ENCODE measurements around the gene S1PR4. TPM values are rescaled to one million over a fixed set of nuclear protein-coding genes. Genes with fewer than 3 reads are reported as not detected.

S1PR4 gene
- total RNA-seq, 2 donors from 2014 or later = not detected

DNA sequence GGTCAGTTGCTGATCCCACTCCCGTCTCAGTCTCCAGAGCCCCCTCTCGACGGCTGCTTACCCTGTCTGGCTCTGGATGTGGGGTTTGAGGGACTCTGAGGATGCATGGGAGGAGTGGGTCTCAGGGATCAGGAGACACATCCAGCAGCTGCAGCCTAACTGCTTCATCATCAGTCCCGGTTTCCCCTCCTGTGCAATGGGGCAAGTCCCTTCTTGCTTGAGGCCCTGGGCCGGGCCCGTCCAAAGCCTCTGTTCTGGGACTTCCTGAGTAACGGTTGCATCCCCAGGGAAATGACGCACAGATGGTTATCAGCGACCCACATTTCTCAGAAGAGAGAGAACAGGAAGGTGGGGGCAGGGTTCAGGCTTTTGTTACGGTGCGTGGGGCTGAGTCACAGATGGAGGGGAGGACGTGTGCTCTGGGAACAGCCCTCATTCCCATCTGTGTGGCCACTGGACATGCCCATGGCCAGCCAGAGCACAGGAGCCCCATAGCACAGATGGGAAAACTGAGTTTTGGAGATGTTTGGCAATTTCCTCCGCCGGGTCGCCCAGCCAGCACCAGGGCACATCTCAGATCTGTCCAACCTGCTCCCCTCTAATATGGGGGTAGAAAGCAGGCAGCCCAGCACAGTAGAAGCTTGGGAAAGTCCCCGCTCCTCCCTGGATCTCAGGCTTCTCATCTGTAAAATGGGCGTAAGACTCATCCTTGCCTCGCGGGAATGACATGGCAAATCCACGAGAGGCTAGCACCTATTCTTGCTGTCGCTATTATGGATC is 23.4 kb upstream of the S1PR4 start:
- peaks cover 3% of the 10 kb centered on the region for H3K9me3 Mint-ChIP-seq

DNA sequence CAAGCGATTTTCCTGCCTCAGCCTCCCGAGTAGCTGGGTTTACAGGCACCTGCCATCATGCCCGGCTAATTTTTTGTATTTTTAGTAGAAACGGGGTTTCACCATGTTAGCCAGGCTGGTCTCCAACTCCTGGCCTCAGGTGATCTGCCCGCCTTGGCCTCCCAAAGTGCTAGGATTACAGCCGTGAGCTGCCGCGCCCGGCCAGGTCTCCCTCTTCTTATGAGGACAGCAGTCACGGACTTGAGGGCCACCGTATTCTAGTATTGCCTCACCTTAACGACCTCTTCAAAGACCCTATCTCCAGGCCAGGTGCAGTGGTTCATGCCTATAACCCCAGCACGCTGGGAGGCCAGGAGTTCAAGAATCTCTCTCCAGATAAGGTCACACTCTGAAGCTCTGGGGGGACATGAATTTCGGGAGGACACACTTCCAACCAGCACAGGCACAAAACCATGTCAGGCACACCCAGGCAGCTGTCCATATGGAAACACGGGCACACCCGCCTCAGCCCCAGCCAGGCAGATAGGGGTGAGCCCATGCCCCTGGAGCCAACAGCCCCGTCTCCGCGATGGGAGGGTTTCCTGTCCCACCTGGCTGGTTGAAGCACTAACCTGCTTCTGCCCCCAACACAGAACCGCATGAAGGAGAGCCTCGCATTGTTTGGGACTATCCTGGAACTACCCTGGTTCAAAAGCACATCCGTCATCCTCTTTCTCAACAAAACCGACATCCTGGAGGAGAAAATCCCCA is 21.3 kb upstream of the S1PR4 start:
- no peaks in the 10 kb centered on the region for H3K9me3 ChIP-seq (ENCODE audit: control insufficient read depth, low read length)
- H3K4me3 Mint-ChIP-seq = no peak overlapping the region
- DNase-seq = no peak
- no peak overlapping the region for H3K27ac Mint-ChIP-seq
- H3K4me1 ChIP-seq (ENCODE audit: control insufficient read depth, insufficient read depth, low read length) = no peaks in the 10 kb centered on the region
- H3K9me3 Mint-ChIP-seq = peaks cover 5% of the 10 kb centered on the region
- no peak overlapping the region for H3K27ac ChIP-seq (ENCODE audit: low read depth, low read length)
- H3K27me3 ChIP-seq (ENCODE audit: control insufficient read depth, insufficient read depth, low read length, poor library complexity, severe bottlenecking) = no peaks in the 10 kb centered on the region
- H3K27me3 Mint-ChIP-seq (ENCODE audit: insufficient read depth) = peaks cover 8% of the 10 kb centered on the region
- WGBS, 2 experiments (ENCODE audit: insufficient coverage in 1 of 2, insufficient read length in 1 of 2) = 93 to 95% methylated on average over 22 to 23 of the region's 23 CpGs
- no peaks in the 10 kb centered on the region for H3K36me3 Mint-ChIP-seq (ENCODE audit: low read depth)
- H3K9ac ChIP-seq (ENCODE audit: extremely low read depth, low read length, poor library complexity, severe bottlenecking) = no peak overlapping the region
- no peaks in the 10 kb centered on the region for H3K36me3 ChIP-seq (ENCODE audit: control insufficient read depth, insufficient read depth, low read length)
- H3K4me1 Mint-ChIP-seq = no peaks in the 10 kb centered on the region
- H3K4me3 ChIP-seq (ENCODE audit: low read length) = no peak overlapping the region
- TF ChIP-seq, protein P1, sequence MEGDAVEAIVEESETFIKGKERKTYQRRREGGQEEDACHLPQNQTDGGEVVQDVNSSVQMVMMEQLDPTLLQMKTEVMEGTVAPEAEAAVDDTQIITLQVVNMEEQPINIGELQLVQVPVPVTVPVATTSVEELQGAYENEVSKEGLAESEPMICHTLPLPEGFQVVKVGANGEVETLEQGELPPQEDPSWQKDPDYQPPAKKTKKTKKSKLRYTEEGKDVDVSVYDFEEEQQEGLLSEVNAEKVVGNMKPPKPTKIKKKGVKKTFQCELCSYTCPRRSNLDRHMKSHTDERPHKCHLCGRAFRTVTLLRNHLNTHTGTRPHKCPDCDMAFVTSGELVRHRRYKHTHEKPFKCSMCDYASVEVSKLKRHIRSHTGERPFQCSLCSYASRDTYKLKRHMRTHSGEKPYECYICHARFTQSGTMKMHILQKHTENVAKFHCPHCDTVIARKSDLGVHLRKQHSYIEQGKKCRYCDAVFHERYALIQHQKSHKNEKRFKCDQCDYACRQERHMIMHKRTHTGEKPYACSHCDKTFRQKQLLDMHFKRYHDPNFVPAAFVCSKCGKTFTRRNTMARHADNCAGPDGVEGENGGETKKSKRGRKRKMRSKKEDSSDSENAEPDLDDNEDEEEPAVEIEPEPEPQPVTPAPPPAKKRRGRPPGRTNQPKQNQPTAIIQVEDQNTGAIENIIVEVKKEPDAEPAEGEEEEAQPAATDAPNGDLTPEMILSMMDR (conservative IDR thresholded peaks at IDR 0.05) = no peak

More for the DNA sequence above, 23.4 kb upstream of the S1PR4 start:
- Histone ChIP-seq H3K4me3 (ENCODE audit: low read length) (no peak overlapping the region), H3K9ac (ENCODE audit: extremely low read depth, low read length, poor library complexity, severe bottlenecking) (no peak overlapping the region), H3K36me3 (ENCODE audit: control insufficient read depth, insufficient read depth, low read length) (no peaks in the 10 kb centered on the region), H3K27me3 (ENCODE audit: control insufficient read depth, insufficient read depth, low read length, poor library complexity, severe bottlenecking) (no peaks in the 10 kb centered on the region), H3K4me1 (ENCODE audit: control insufficient read depth, insufficient read depth, low read length) (no peaks in the 10 kb centered on the region), H3K9me3 (ENCODE audit: control insufficient read depth, low read length) (no peaks in the 10 kb centered on the region), H3K27ac (ENCODE audit: low read depth, low read length) (no peak overlapping the region)
- DNase-seq = no peak
- 86 to 88% methylated on average over 13 to 21 of the region's 21 CpGs for WGBS, 2 experiments (ENCODE audit: insufficient coverage in 1 of 2, insufficient read length in 1 of 2)
- no peaks in the 10 kb centered on the region for H3K4me1 Mint-ChIP-seq
- no peak overlapping the region for H3K27ac Mint-ChIP-seq
- no peak overlapping the region for H3K4me3 Mint-ChIP-seq
- TF ChIP-seq, protein P1 (conservative IDR thresholded peaks at IDR 0.05) = no peak
- H3K36me3 Mint-ChIP-seq (ENCODE audit: low read depth) = no peaks in the 10 kb centered on the region
- peaks cover 8% of the 10 kb centered on the region for H3K27me3 Mint-ChIP-seq (ENCODE audit: insufficient read depth)

DNA sequence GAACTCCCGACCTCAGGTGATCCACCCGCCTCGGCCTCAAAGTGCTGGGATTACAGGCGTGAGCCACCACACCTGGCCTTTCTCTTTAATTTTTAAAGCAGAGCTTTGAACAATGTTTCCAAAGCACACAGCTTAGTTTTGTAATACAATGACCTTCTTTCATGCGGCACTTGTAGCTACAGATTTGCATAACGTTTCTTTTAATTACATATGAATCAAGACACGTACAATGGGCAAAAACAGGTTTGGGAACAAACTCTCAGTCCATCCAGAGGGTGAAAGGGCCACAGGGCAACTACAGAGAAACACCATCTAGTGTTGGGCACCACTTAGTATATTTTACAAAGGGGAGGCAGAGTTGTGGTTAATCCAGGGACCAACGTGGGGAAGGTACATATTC is 19.0 kb upstream of the S1PR4 start:
- peaks cover 4% of the 10 kb centered on the region for H3K4me1 Mint-ChIP-seq
- H3K9me3 Mint-ChIP-seq = peaks cover 5% of the 10 kb centered on the region
- no peak overlapping the region for H3K27ac Mint-ChIP-seq
- Histone ChIP-seq H3K27ac (ENCODE audit: low read depth, low read length) (no peak overlapping the region), H3K4me3 (ENCODE audit: low read length) (no peak overlapping the region), H3K9ac (ENCODE audit: extremely low read depth, low read length, poor library complexity, severe bottlenecking) (no peak overlapping the region), H3K27me3 (ENCODE audit: control insufficient read depth, insufficient read depth, low read length, poor library complexity, severe bottlenecking) (peaks cover 5% of the 10 kb centered on the region), H3K4me1 (ENCODE audit: control insufficient read depth, insufficient read depth, low read length) (no peaks in the 10 kb centered on the region), H3K9me3 (ENCODE audit: control insufficient read depth, low read length) (no peaks in the 10 kb centered on the region), H3K36me3 (ENCODE audit: control insufficient read depth, insufficient read depth, low read length) (no peaks in the 10 kb centered on the region)
- 71 to 76% methylated on average over 7 to 8 of the region's 8 CpGs for WGBS, 2 experiments (ENCODE audit: insufficient coverage in 1 of 2, insufficient read length in 1 of 2)
- H3K36me3 Mint-ChIP-seq (ENCODE audit: low read depth) = no peaks in the 10 kb centered on the region
- no peak overlapping the region for H3K4me3 Mint-ChIP-seq
- H3K27me3 Mint-ChIP-seq (ENCODE audit: insufficient read depth) = peaks cover 21% of the 10 kb centered on the region
- TF ChIP-seq, protein P1 (conservative IDR thresholded peaks at IDR 0.05) = no peak
- no peak for DNase-seq

Measured in endodermal cell (in vitro differentiated cells).